GM19099 (cell line): ENCODE results near the gene TXNL4A.

Experiments
- POLR2A ChIP-seq: IDR thresholded peaks from 3 replicates; pipeline ENCODE4 v1.6.1; 2011; ENCODE audit warnings: low read depth; ENCODE audit not compliant: insufficient read length; ENCODE audit errors: extremely low read depth

TXNL4A gene

DNA sequence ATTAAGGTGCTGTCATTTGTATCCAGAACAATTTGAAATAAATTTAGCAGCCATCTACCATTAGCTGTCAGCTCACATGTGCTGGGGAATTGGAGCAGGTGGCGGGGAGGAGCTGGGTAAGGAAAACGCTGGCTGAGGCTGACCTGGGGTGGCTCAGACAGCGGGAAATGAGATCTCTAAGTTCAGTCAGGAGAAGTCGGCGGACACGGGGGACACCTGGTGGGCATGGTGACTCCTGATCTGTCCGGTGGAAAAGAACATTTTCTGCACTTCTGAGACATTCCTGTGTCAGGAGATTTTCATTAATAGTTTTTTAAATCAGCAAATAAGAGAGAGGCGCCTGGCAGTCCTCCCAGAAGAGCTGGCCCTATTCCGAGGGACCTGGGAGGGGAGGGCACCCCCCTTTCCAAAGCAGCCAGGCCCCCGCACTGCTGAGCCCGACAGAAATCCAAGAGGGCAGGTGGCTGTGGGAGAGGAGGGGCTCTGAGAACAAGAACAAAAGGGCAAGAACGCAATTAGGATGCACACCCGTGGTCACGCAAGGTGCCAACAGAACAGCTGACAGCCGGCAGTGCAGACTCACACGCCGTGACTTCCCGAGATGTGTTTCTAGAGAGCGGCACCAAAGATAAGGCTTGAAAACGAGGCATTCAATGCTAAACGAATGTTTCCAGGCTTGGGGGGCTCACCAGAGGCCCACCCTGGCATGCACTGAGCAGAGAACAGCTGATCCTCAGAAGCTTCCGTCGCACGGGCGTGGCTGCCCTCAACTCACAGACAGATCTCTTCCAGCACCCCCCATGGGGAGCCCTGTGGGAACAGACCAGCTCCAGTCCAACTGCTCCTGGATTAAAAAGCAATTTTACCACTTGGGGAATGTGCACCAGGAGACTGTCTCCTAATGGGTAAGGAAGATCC lies 63.3 kb downstream of the TXNL4A start:
- no peak for TF ChIP-seq POLR2A

- TF ChIP-seq POLR2A, result no peak
Measured at GRCh38 chr18:79923896-79924585, 64.3 kb downstream of the TXNL4A start.

DNA sequence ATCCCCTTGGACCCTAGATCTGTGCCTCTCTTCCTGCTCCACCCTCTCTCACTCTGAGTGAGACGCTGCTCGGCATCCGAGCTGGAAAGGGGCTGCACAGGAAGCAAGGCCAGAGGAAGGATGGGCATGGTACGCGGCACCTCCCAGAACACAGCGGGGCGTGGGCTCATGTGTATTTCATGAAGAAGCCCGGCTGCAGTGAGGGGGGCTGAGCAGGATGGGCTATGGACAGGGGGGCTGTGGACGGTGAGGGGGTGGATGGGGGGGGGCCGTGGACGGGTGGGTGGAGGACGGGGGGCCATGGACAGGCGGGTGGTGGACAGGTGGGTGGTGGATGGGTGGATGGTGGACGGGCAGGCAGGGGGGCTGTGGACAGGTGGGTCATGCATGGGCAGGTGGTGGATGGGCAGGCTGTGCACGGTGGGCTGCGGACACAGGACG lies 65.4 kb downstream of the TXNL4A start:
- no peak for TF ChIP-seq POLR2A

GRCh38 chr18:79921984-79922965 lies 66.1 kb downstream of the TXNL4A start:
- no peak for TF ChIP-seq POLR2A
